Ovary (tissue), 9 donors: Measurements from ENCODE around the gene HOPX. TPM values are rescaled to one million over a fixed set of nuclear protein-coding genes. Genes with fewer than 3 reads are reported as not detected.

Source experiments
- DNase-seq, 5 donors: peaks; one replicate each; pipeline ENCODE4 v3.0.0-alpha.2; 2019 to 2020
- H3K27ac ChIP-seq, 2 donors: fragments of 200-600 bp; one replicate each; pipeline versions ENCODE4 v1.5.1 to v1.8.0; 2019 to 2022
- H3K27me3 ChIP-seq: fragments of 200-600 bp; one replicate; pipeline ENCODE4 v1.8.0; 2022
- H3K36me3 ChIP-seq: fragments of 200-600 bp; sonication (generic); one replicate; pipeline ENCODE4 v1.5.1; 2019
- H3K4me1 ChIP-seq: one replicate; pipeline ENCODE4 v1.8.1; 2013; ENCODE audit warnings: mild to moderate bottlenecking, moderate library complexity; ENCODE audit not compliant: insufficient read depth
- H3K4me3 ChIP-seq: fragments of 200-600 bp; sonication (generic); one replicate; pipeline ENCODE4 v1.5.1; 2017
- H3K9me3 ChIP-seq, 2 donors: fragments of 200-600 bp in 1 of 2; sonication (generic) in 1 of 2; one replicate each; pipeline versions ENCODE4 v1.5.1 to v1.8.1; 2013 to 2019; ENCODE audit warnings: mild to moderate bottlenecking in 1 of 2, moderate library complexity in 1 of 2
- CTCF ChIP-seq, 3 donors: fragments of 450-650 bp in 2 of 3; fragments of 200-600 bp in 1 of 3; IDR thresholded peaks; one replicate each; pipeline versions ENCODE4 v1.5.1 to v1.8.0; 2016 to 2022; ENCODE audit warnings: antibody characterized with exemption in 3 of 3, mild to moderate bottlenecking in 1 of 3
- EP300 ChIP-seq: sonication (generic); formaldehyde crosslinking; IDR thresholded peaks from one replicate; pipeline ENCODE4 v1.6.1; 2017; ENCODE audit warnings: antibody characterized with exemption
- POLR2A ChIP-seq: fragments of 450-650 bp; IDR thresholded peaks from one replicate; pipeline ENCODE4 v1.6.1; 2017; ENCODE audit warnings: antibody characterized with exemption, mild to moderate bottlenecking, moderate library complexity
- WGBS, 3 donors: extraction: QIAGEN DNeasy Blood & Tissue Kit in 1 of 3; methylation state at CpG; one replicate each; pipeline versions ENCODE4 v1.1.5 to v1.1.7; 2013 to 2017; 5-methylcytosine and 5-hydroxymethylcytosine counted together
- intact Hi-C, 4 donors: fragments of 100-400 bp; cut with DNase I; formaldehyde crosslinking; loops; one replicate each; pipeline versions ENCODE4 v1.11.0 to v1.15.1; 2022 to 2023
- polyA plus RNA-seq, 2 donors: library from polyadenylated mRNA; stranded (reverse); fragments of 200-250 nt in 1 of 2; fragments of 350-450 nt in 1 of 2; fragmentation: Illumina TruSeq in 1 of 2; extraction: RNeasy Lipid Tissue Mini Kit (QIAGEN cat#74804) in 1 of 2; gene quantifications; one replicate each; pipeline ENCODE4 v1.2.3, GENCODE V29; 2013 to 2014
- total RNA-seq, 7 donors: library from RNA; depleted of rRNA in 2 of 7; stranded (reverse); fragments of >200 nt in 2 of 7; fragmentation: NEBNext Ultra II Directional in 3 of 7; extraction: Animal tissue kit (Norgen Biotek cat#: 25700) in 3 of 7; gene quantifications; one replicate each; pipeline versions ENCODE4 v1.1.0 to v1.2.4, GENCODE V29; 2016 to 2023
- donor health status: DM: no; HTN: no; CAD: no; lungs with moderate emphysema.
- donor health status: DM: no; HTN: no; CAD: no.
- donor health status: Bipolar disorder and iron deficiency.
- donor health status: DM: yes; HTN: yes; CAD: no.
- donor health status: DM: no; HTN: no; CAD: no.
- donor health status: DM: yes; HTN: yes; CAD: no.

HOPX gene
- total and polyA plus RNA-seq, 9 donors = 2.1 to 22.2 (median 8.8) TPM

- intact Hi-C loops = no loop called here
- WGBS, 3 donors = 94 to 97% (median 96%) methylated on average over 6 of the region's 6 CpGs
- TF ChIP-seq CTCF (IDR thresholded peaks at IDR 0.05) (no peak), EP300 (no peak), POLR2A (no peak)
Observed at GRCh38 chr4:56705334-56705733, 24.2 kb upstream of the HOPX start.

DNA sequence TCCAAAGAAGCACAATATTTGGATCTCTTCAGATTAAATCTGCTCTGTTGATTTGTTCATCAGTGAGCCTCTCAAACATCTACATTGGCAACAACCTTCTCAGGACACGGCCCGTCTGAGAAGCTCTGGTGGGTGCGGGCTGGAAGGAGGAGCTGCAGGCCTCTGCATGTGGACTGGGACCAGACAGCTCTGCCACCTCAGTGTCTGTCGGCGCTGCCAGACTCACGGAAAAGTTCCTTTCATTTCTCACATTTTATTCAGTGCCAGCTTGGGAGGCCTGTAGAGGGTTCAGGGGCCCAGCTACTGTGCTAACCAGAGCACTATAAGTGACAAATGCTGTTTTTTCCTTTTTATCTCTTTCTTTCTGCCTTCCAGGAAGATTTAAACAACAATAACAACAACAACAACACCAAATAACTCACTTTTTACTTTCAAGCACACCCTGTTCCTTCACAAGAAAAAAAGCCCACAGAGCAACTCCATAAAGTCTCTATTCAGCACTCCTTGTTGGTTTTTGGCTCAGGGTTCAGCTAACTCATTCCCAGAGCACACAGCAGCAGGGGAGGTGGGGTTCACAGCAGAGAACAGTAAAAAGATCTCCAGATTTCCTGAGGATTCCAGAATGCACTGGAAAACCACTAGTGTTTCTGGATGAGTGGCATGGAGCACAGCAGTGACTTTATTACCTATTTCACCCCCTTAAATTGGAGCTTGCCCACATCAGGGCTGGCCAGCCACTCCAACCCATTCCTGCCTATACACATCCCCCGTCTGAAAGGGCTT lies 23.2 kb upstream of the HOPX start:
- H3K27ac ChIP-seq = no peak overlapping the region
- WGBS, 3 donors = 74 to 83% (median 75%) methylated on average over 7 of the region's 7 CpGs
- TF ChIP-seq EP300 = no peak
- TF ChIP-seq POLR2A = no peak
- no peak for TF ChIP-seq CTCF (IDR thresholded peaks at IDR 0.05)
- intact Hi-C loops = no loop called here
- H3K36me3 ChIP-seq = no peaks in the 10 kb centered on the region
- H3K4me3 ChIP-seq = no peak overlapping the region
- no peak for DNase-seq
- no peaks in the 10 kb centered on the region for H3K4me1 ChIP-seq
- H3K9me3 ChIP-seq = no peaks in the 10 kb centered on the region
- H3K27me3 ChIP-seq = no peaks in the 10 kb centered on the region

More at GRCh38 chr4:56705334-56705733, 24.2 kb upstream of the HOPX start:
- Histone ChIP-seq H3K4me3 (no peak overlapping the region), H3K9me3 (no peaks in the 10 kb centered on the region), H3K36me3 (no peaks in the 10 kb centered on the region), H3K4me1 (no peaks in the 10 kb centered on the region), H3K27me3 (no peaks in the 10 kb centered on the region), H3K27ac (no peak overlapping the region)
- DNase-seq = no peak

DNA sequence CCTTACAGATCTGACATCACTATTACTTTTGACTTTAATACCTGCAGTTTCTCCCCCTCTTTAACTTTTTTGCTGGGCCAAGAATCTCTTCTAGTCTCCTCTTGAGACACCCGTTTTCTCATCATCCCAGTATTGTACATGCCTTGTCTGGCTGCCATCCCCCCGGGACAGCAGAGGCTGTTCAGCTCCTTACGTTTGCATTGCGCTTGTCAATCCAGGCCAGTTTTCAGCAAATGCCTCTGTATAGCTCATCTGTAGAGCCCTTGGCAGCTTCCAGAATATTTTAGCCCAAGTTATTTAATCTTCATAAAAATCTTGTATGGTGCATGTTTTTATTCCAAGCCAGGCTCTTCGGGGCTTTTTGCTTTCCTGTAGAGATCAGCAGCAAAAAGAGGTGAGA lies 22.3 kb upstream of the HOPX start:
- H3K4me1 ChIP-seq = no peaks in the 10 kb centered on the region
- H3K36me3 ChIP-seq = no peaks in the 10 kb centered on the region
- H3K4me3 ChIP-seq = no peak overlapping the region
- no peaks in the 10 kb centered on the region for H3K9me3 ChIP-seq
- H3K27ac ChIP-seq = no peak overlapping the region
- no peaks in the 10 kb centered on the region for H3K27me3 ChIP-seq
- no peak for TF ChIP-seq CTCF (IDR thresholded peaks at IDR 0.05)
- no peak for TF ChIP-seq EP300
- TF ChIP-seq POLR2A = no peak
- WGBS, 3 donors = 76 to 83% (median 80%) methylated on average over 5 of the region's 5 CpGs
- DNase-seq = no peak
- intact Hi-C loops = no loop called here

DNA sequence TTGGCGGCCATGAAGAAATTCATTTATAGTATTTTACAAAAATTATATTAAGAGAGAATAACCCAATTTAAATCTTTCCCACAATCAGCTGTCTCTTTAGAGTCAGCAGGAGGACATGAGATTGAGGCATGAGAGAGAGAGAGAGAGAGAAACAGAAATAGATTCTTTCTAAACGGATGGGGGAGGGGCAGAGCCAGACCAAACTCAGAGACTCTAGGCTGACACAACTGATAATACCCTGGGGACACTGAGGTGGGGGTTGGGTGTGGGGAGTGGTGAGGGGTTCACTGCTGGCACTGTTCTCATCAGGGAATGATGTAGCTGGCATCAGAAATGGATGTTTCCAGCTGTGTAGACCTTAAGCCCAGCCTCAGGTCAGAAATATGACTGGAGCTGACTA lies 20.5 kb upstream of the HOPX start:
- 61 to 70% (median 62%) methylated on average over 2 of the region's 2 CpGs for WGBS, 3 donors
- DNase-seq = no peak
- Histone ChIP-seq H3K4me3 (no peak overlapping the region), H3K27ac (no peak overlapping the region), H3K36me3 (no peaks in the 10 kb centered on the region), H3K4me1 (no peaks in the 10 kb centered on the region), H3K9me3 (no peaks in the 10 kb centered on the region), H3K27me3 (no peaks in the 10 kb centered on the region)
- intact Hi-C loops = no loop called here
- TF ChIP-seq CTCF (IDR thresholded peaks at IDR 0.05) = no peak
- TF ChIP-seq EP300 = no peak
- TF ChIP-seq POLR2A = no peak
